ENCODE measurements around the gene TXNDC11.

The TXNDC11 gene

DNA sequence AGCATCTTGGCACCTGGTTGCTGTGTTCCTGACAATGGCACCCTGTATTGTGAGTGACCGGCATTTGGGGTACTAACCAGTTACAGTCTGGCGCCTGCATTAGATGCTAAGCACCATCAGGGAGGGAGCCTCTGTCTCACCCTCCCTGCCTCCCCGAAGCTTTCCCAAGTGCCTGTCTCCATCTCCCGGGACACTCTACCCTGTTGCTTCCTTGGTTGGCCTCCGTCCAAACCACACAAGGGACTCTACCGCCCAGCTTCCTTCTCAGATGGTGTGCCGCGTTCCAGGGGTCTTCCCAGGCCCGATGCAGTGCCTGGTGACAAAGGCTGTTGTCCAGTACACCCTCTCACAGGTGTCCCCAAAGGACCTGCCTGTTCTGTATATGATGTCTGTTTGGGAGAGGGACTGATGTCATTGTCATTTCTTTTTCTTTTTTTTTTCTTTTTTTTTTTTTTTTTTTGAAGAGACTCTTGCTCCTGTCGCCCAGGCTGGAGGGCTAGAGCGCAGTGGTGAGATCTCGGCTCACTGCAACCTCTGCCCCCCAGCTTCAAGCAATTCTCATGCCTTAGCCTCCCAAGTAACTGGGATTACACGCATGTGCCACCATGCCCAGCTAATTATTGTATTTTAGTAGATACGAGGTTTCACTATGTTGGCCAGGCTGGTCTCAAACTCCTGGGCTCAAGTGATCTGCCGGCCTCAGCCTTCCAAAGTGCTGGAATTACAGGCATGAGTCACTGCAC, 67.7 kb downstream of the TXNDC11 start:
- no peak for DNase-seq (ENCODE audit: low read depth in 2 of 2)

DNA sequence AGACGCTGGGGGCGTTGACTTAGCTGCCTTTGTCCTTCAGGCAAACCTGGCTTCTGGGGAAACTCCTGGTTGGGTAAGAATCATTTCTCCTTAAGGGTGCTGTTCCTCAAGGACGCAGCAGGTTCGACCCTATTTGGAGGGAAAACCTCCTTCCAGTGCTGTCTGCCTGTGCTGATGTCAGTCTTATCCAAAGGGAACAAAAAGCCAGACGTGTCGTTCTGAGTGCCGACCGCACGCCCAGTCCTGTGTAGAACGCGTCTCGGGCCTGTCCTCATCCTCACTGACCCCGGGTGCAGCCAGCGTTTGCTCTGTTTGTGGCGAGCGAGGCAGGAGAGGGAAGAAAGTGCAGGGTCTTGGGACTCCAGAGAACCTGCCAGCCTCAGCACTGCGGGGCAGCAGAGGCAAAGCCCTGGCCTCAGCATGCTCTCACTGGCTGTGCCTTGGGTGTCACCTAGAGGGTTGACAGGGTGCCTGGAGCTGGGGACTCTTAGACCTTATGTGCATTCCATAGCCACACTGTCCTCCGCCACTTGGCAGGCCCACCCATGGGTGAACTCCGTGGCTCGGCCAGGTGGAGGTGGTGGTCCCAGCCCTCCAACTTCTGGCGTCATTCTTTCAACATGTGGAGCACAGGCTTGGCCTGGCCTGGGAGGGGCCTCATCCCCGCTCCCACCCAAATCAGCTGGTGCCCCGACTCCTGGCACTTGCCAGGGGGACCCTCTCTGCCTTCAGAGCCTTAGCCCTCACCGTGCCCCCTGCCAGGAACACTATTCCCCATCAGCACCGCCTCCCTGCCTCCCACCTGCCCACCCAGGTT, 68.4 kb downstream of the TXNDC11 start:
- no peak for DNase-seq (ENCODE audit: low read depth in 2 of 2)

GRCh38 chr16:11673091-11674000, 69.3 kb downstream of the TXNDC11 start:
- DNase-seq (ENCODE audit: low read depth in 2 of 2), result no peak

DNA sequence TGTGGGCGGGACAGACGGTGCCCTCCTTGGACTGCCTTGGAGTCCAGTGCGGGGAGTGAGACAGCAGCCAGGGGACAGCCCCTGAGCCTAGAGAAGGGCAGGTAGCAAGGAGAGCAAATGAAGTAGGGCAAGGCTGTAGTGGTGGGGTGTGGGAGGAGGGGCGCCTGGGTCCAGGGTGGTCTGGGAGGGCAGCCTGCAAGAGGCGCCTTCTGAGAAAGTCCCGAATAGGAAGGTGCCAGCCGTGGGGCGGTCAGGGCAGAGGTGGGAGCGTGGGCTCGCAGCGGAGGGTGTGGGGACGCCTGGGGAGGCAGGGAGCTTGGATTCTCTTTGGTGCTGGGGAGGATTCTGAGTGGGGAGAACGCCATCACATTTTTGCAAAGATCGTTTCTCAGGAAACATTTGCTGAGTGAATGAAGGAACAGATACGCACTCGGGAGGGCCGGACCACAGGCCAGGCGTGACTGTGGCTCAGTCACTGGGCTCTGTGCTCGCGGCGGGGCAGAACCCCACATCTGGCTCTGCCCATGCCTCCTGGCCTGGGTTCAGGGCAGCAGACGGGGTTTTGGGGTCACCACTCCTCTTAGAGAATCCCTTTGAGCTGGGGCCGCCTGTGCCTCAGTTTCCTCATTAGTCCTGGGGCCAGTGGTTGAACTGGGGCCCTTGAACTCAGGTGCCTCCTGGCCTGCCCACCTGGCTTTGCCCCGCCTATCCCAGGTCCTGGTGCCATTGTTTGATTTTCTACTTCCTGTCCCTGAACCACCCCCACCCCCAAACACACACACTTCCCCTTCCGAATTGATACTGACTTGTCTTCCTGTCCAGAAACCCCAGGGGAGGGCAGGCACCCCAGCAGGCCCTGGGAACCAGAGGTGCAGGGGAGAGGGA, 70.2 kb downstream of the TXNDC11 start:
- no peak for DNase-seq (ENCODE audit: low read depth in 2 of 2)

DNA sequence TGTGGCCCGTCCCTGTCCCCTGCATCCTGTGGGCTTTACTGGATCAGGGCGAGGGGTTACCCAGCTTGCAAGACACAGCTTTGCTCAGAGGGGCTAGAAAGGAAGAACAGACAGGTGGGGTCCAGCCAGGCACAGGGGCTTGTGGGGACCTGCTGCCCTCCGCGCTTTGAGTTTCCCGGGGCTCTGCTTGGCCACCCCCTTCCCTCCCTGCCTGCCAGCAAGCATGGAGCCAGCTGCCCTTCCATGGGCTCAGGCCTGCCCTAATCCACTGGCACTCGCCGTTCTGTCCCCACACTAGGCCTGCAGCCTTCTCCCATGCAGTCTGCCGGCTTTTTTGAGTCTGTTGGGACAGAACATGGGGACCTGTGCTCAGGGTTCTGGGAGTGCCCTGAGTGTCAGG, 71.0 kb downstream of the TXNDC11 start:
- no peak for DNase-seq (ENCODE audit: low read depth in 2 of 2)

- DNase-seq (ENCODE audit: low read depth in 2 of 2), result no peak
Measured at GRCh38 chr16:11671271-11671670, 71.4 kb downstream of the TXNDC11 start.

DNA sequence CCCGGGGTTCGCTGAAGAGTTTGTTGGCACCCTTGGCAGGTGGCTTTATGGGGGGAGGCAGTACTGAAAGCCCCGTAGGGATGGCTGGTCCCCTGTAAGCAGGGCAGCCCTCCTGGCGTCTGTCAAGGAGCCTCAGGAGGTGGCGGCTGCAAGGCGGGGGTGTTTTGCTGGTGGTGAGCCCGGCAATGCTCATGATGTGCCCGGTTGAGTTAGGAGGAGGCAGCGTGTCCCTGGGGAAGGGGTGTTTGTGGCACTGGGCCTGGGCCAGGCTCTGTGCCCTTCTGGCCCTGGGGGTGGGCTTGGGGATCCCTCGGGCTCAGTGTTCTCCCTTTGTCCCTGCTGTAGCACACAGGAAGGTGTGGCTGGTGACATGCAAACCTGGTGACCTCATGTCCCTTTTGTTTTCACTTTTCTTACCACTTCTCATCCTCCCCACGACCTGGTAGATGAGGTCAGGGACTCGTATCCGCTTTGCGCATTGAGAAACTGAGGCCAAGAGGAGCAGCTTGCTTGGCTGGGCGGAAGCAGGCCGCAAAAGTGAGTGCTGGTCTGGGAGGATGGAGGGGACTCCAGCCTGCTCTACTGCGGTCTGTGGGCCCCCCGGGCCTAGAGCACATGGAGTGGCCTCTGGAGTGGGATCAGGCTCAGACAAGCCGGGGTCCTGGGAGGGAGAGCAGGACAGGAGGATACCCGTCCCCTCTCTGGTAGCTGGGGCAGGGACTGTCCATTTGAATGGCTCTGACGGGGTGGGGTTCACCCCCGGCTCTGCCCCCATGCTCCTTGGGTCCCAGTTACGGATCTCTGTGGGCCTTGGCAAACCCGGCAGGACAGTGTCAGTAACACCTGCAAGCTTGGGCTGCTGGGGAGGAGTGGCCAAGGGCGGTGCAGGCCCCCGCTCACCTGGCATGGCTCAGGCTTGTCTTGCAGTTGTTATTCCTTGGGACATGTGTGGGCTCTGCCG, 72.2 kb downstream of the TXNDC11 start:
- no peak for DNase-seq (ENCODE audit: low read depth in 2 of 2)

GRCh38 chr16:11669380-11670146, 73.1 kb downstream of the TXNDC11 start:
- no peak for DNase-seq (ENCODE audit: low read depth in 2 of 2)

GRCh38 chr16:11668623-11669379, 73.9 kb downstream of the TXNDC11 start:
- DNase-seq (ENCODE audit: low read depth in 2 of 2), result no peak

- peak; percentile 59 to 79 for DNase-seq (ENCODE audit: low read depth in 2 of 2)
Measured at GRCh38 chr16:11667824-11668622, 74.6 kb downstream of the TXNDC11 start, which contains the start of gene SNN. Gene SNN, plus strand, starts transcription at chr16:11668455. Its CDS starts 7,605 bp downstream, at chr16:11676060.

DNA sequence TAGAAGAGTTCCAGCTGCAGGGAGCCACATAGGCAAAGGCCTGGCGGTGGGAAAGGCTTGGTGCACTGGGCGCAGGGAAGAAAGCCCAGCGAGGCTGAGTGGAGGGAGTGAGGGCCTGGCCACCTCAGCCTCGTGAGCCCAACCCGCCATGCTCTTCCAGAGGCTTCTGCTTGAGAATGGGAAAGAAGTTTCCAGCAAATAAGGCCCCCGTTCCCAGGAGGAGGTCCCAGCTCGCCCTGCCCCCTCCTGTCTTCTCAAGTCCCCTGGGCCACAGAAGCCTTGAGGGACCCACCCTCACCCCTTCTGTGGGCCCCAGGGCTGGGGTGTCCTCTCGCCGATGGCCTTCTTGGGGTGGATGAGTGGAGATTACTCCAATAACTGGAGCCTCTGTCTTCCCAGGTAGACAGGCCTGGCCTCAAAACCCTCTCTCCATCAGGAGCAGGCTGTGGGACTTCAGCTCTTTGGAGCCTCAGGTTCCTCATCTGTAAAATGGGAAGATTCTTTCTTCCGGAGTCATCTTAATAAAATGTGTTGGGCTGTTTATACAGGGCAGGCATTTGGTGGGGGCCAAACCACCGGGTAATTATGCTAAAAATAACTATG, 75.3 kb downstream of the TXNDC11 start:
- no peak for DNase-seq (ENCODE audit: low read depth in 2 of 2)

DNA sequence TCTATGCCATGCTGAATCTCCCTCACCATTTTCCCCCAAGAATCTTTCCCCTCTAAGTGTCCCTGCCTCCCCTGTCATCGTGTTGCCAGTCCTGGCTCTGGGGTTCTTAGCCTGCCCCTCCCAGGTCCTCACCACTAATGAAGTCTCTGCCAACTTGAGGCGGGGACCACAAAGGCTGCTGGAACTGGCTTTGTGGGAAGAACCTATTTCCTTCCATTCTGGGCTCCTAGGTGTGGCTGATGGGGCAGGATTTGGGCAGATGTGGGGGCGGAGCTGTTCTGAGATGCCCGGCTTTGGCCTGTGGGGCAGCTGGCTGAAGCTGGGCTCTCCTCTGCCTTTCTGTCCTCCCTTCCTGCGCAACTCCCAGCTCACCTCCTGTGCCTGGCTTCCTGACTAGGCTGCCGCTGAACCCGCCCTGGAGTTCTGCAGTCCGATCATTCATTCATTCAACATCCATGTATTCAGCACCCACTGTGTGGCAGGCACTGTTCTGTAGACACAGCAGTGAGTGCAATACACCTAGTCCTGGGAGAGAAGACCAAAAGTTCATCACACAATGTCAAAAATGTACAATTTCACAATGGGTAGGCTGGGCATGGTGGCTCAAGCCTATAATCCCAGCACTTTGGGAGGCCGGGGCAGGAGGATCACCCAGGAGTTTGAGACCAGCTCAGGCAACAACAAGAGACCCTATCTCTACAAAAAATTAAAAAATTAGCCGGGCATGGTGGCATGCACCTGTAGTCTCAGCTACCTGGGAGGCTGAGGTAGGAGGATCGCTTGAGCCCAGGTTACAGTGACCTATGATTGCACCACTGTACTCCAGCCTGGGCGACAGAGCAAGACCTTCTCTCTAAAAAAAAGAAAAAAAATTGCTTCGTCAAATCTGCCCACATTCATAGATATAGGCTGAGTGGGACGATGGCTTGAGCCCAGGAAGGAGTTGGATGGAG, 76.3 kb downstream of the TXNDC11 start:
- no peak for DNase-seq (ENCODE audit: low read depth in 2 of 2)

DNA sequence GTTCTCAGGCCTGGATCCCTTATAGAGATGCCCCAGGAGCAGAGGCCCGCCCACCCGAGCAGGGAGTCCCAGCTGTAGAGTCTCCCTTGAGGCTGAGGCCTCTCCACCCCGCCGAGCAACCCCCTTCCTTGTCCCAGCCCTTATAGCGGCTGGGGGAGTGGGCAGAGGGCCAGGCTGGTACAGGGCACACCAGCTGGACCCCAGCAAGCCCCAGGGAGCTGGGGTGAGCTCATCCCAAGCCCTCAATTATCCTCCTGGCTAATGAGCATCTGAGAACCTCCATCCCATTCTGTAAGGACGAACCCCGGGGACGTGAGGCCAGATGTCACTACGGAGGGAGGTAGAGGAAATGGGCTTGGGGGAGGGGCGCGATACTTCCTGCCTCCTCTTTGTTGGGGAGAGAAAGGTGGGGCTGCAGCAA, 77.6 kb downstream of the TXNDC11 start:
- DNase-seq (ENCODE audit: low read depth in 2 of 2), result no peak

DNA sequence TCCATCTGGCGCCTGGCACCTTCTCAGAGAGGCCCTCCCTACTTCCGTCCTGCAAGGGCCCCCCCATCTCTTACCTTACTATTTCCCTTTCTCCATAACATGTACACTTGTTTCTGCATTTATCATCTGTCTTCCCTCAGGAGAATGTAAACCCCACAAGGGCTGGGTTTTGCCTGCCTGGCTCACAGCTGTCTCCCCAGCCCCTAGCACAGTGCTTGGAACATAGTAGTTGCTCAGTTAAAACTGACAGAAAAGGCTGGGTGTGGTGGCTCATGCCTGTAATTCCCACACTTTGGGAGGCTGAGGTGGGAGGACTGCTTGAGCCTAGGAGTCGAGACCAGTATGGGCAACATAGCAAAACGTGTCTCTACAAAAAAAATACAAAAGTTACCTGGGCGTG, 80.1 kb downstream of the TXNDC11 start:
- DNase-seq (ENCODE audit: low read depth in 2 of 2), result no peak

DNA sequence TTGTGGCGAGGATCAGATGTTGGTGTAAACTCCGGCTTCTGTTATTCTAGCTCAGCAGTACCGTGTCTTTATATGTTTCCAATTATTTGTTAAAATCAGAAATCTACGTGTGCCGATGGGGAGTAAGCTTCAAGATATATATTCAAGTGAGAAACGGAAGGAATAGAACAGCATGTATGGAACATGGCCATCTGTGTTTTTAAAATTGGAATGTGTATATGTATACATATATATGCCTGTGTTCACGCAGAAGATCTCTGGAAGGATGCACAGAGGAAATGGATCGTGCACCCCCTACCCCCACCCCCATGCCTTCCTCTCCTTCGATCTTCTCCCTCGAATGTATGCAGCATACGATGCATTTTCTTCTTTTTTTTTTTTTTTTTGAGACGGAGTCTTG, 82.1 kb downstream of the TXNDC11 start:
- no peak for DNase-seq (ENCODE audit: low read depth in 2 of 2)
